Ovary (tissue), 3 donors: Measurements from ENCODE around the gene HECW1.

Source experiments
- CTCF ChIP-seq, 3 donors: fragments of 450-650 bp in 2 of 3; fragments of 200-600 bp in 1 of 3; IDR thresholded peaks; one replicate each; pipeline versions ENCODE4 v1.5.1 to v1.8.0; 2016 to 2022; ENCODE audit warnings: antibody characterized with exemption in 3 of 3, mild to moderate bottlenecking in 1 of 3
- EP300 ChIP-seq: sonication (generic); formaldehyde crosslinking; IDR thresholded peaks from one replicate; pipeline ENCODE4 v1.6.1; 2017; ENCODE audit warnings: antibody characterized with exemption
- POLR2A ChIP-seq: fragments of 450-650 bp; IDR thresholded peaks from one replicate; pipeline ENCODE4 v1.6.1; 2017; ENCODE audit warnings: antibody characterized with exemption, mild to moderate bottlenecking, moderate library complexity
- donor health status: DM: no; HTN: no; CAD: no.

- TF ChIP-seq POLR2A, result no peak
- no peak for TF ChIP-seq EP300
- TF ChIP-seq CTCF (IDR thresholded peaks at IDR 0.05), result no peak
Measured at GRCh38 chr7:43550427-43550826, 438.0 kb downstream of the HECW1 start.
